Right lobe of liver (tissue), 6 donors: ENCODE data around the gene POMC. TPM values are rescaled to one million over a fixed set of nuclear protein-coding genes. Genes with fewer than 3 reads are reported as not detected.
"Not testable (repeated sequence)": the region's sequence is repeated elsewhere in the genome, so short reads cannot be mapped to it uniquely, and the experiment has no call there.

Source experiments
- ATAC-seq, 4 donors: fragments of 200-7000 bp; cut with Tn5 transposase; one replicate each; pipeline ENCODE4 v1.9.1; 2020; ENCODE audit warnings: mild to moderate bottlenecking in 4 of 4, moderate library complexity in 4 of 4
- DNase-seq, 3 donors: peaks; one replicate each; pipeline ENCODE4 v3.0.0-alpha.2; 2020
- H3K27ac ChIP-seq, 3 donors: fragments of 200-600 bp; one replicate each; pipeline ENCODE4 v1.8.0; 2022
- H3K27me3 ChIP-seq, 2 donors: fragments of 200-600 bp; one replicate each; pipeline ENCODE4 v1.8.0; 2022
- H3K36me3 ChIP-seq, 4 donors: fragments of 200-600 bp; sonication (generic) in 1 of 4; one replicate each; pipeline versions ENCODE4 v1.5.1 to v1.8.0; 2017 to 2022; ENCODE audit warnings: control low read depth in 1 of 4
- H3K4me1 ChIP-seq, 4 donors: fragments of 200-600 bp; sonication (generic) in 1 of 4; one replicate each; pipeline versions ENCODE4 v1.5.1 to v1.8.0; 2017 to 2022; ENCODE audit warnings: control low read depth in 1 of 4
- H3K4me3 ChIP-seq, 3 donors: fragments of 200-600 bp; one replicate each; pipeline ENCODE4 v1.8.0; 2022
- H3K9me3 ChIP-seq, 4 donors: fragments of 200-600 bp; sonication (generic) in 1 of 4; one replicate each; pipeline versions ENCODE4 v1.5.1 to v1.8.0; 2017 to 2022; ENCODE audit warnings: control low read depth in 1 of 4
- POLR2A ChIP-seq: fragments of 450-650 bp; IDR thresholded peaks from one replicate; pipeline ENCODE4 v1.6.1; 2017; ENCODE audit warnings: antibody characterized with exemption, mild to moderate bottlenecking
- WGBS: methylation state at CpG from one replicate; pipeline ENCODE4 v1.1.6; 2018; ENCODE audit warnings: low coverage, low lambda C conversion rate; ENCODE audit not compliant: insufficient coverage; ENCODE audit errors: missing lambda C conversion rate; 5-methylcytosine and 5-hydroxymethylcytosine counted together
- intact Hi-C, 2 donors: fragments of 100-400 bp; cut with DNase I; formaldehyde crosslinking; loops; one replicate each; pipeline versions ENCODE4 v1.11.2 to v1.14.1; 2022
- total RNA-seq, 6 experiments: library from RNA; depleted of rRNA in 2 of 6; stranded (reverse); fragments of >200 nt in 2 of 6; fragmentation: NEBNext Ultra II Directional in 3 of 6; extraction: Animal tissue kit (Norgen Biotek cat#: 25700) in 3 of 6; gene quantifications; one replicate each; pipeline versions ENCODE4 v1.1.0 to v1.2.4, GENCODE V29; 2016 to 2023
- TF ChIP-seq, protein P1 (sequence below), 4 donors: fragments of 200-600 bp in 3 of 4; fragments of 450-650 bp in 1 of 4; IDR thresholded peaks; one replicate each; pipeline versions ENCODE4 v1.5.1 to v1.8.0; 2016 to 2022; ENCODE audit warnings: antibody characterized with exemption in 4 of 4, mild to moderate bottlenecking in 2 of 4
- donor health status: DM: no; HTN: yes; CAD: no.
- donor health status: DM: no; HTN: no; CAD: no.
- donor health status: DM: no; HTN: no; CAD: no.
- donor health status: DM: no; HTN: yes; CAD: no.
- donor health status: DM: no; HTN: yes; CAD: no.

Gene POMC
- total RNA-seq, 6 experiments from 2014 or later, result 0.30 to 1.6 (median 0.57) TPM

DNA sequence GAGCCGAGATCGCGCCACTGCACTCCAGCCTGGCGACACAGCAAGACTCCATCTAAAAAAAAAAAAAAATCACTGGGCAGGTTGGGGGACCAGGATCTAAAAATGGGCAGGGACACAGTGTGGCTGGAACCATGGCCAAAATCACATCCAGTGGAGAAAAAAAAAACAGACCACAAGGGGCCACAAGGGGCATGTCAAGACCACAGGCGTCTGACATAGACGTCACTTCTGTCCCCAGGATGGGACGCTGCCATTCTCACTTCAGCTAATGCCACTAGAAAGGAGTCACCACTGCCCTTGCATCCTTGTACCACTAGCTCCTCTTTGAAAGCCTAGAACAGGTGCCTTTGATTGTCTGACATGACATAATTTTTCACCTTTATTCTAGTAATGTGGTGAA is 2.5 kb upstream of the POMC start:
- H3K9me3 ChIP-seq, result no peaks in the 10 kb centered on the region
- H3K36me3 ChIP-seq, result no peaks in the 10 kb centered on the region
- DNase-seq, result no peak
- ATAC-seq, result no peak
- TF ChIP-seq, protein P1, sequence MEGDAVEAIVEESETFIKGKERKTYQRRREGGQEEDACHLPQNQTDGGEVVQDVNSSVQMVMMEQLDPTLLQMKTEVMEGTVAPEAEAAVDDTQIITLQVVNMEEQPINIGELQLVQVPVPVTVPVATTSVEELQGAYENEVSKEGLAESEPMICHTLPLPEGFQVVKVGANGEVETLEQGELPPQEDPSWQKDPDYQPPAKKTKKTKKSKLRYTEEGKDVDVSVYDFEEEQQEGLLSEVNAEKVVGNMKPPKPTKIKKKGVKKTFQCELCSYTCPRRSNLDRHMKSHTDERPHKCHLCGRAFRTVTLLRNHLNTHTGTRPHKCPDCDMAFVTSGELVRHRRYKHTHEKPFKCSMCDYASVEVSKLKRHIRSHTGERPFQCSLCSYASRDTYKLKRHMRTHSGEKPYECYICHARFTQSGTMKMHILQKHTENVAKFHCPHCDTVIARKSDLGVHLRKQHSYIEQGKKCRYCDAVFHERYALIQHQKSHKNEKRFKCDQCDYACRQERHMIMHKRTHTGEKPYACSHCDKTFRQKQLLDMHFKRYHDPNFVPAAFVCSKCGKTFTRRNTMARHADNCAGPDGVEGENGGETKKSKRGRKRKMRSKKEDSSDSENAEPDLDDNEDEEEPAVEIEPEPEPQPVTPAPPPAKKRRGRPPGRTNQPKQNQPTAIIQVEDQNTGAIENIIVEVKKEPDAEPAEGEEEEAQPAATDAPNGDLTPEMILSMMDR (IDR thresholded peaks at IDR 0.05), result no peak
- TF ChIP-seq POLR2A, result no peak
- peaks cover 0 to 6% of the 10 kb centered on the region in 2 donors for H3K27me3 ChIP-seq
- H3K4me1 ChIP-seq, result peaks cover 0 to 8% (median 0%) of the 10 kb centered on the region in 4 donors
- intact Hi-C loops, result no loop called here
- WGBS, result 45% methylated on average over 2 of the region's 7 CpGs
- no peak overlapping the region for H3K27ac ChIP-seq
- no peak overlapping the region for H3K4me3 ChIP-seq

DNA sequence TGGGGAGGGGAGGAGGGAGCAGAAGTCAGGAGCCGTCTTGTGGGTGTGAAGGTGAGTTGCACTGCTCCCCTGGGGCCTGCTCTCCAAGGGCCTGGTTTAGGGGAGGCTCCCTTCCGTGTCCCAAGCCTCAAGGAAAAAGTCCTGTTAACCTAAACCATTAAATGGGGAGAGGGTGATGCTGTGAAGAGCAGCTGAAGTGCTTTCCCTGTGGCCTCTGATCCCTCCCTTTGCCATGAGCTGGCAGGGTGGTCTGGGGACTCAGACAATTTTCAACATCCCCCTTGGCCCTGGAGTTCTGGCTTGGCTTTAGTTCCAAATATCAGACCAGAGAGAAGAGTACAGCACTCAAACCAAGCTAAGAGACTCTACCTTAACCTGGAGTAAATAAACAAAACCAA is 692 bp upstream of the POMC start:
- Histone ChIP-seq H3K4me1 (peaks cover 0 to 8% (median 0%) of the 10 kb centered on the region in 4 donors), H3K36me3 (no peaks in the 10 kb centered on the region), H3K27me3 (peaks cover 0 to 6% of the 10 kb centered on the region in 2 donors), H3K9me3 (no peaks in the 10 kb centered on the region), H3K27ac (no peak overlapping the region), H3K4me3 (no peak overlapping the region)
- ATAC-seq (peak in 1 of 4 donors; percentile 10), DNase-seq (no peak)
- TF ChIP-seq, protein P1 (IDR thresholded peaks at IDR 0.05), result no peak
- TF ChIP-seq POLR2A, result no peak
- 29% methylated on average over 2 of the region's 2 CpGs for WGBS
- intact Hi-C loops, result no loop called here

DNA sequence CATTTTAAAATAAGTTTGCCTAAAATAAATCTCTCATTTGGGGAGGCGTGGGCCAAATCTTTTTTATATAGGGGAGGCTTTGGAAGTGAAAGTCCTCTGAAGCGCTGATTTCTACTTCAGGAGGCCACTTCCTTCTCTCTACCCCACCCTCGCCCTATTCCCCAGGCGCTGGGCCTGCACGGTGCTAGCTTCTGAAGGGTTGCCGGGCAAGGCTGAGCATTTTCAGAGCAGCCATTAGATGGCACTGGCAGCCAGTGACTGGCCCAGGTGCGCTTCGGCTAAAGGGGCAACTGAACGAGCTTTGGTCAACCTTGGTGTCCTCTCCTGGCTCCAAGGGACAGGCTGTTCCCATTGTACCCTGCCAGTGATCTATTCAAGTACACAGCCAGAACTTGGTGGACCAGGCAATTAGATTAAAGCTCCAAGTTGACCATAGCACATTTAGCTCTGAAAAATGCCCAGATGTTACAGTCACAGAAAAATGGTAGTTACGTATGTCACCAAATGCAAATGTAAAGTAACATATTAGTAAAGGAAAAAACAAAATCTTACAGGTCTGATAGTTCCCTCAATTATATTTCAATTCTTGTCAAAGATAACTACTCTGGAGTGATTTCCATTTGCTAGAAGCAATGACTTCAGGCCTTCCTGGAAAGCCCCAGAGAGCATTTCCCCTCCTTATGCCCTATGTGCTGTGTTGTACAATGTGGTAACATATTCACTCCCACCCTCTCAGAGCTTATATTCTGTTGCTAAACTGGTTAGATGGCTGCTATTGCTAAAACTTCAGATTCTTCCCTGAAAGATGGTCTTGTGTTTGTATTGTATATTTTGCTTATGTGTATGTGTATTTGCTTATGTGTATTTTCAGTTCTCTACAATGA is 2.1 kb downstream of the POMC start:
- ATAC-seq, result peak; percentile 37 to 68 (median 44)
- Histone ChIP-seq H3K4me3 (no peak overlapping the region), H3K27me3 (peaks cover 0 to 6% of the 10 kb centered on the region in 2 donors), H3K9me3 (no peaks in the 10 kb centered on the region), H3K27ac (no peak overlapping the region), H3K4me1 (peaks cover 0 to 8% (median 0%) of the 10 kb centered on the region in 4 donors), H3K36me3 (no peaks in the 10 kb centered on the region)
- DNase-seq, result peak in 1 of 3 donors; percentile 39
- WGBS, result 38% methylated on average over 6 of the region's 10 CpGs
- intact Hi-C loops, result no loop called here
- no peak for TF ChIP-seq POLR2A
- TF ChIP-seq, protein P1 (IDR thresholded peaks at IDR 0.05), result peak in 3 of 4 donors; percentile 6 to 25 (median 22)

DNA sequence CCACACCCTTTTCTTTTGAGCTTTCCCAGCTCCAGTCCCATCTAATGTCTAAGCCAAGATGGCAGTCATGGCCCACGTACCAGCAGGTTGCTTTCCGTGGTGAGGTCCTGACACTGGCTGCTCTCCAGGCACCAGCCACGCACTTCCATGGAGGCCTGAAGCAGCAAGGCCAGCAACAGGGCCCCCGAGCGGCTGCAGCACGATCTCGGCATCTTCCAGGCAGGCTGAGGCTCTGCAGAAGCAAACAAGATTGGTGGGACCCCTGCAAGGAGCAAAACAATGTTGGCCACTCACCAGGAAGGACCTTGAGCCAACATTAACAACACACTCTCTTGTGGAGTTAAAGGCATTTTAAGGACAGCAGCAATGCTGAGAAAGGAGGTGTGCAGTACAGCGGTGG is 3.8 kb downstream of the POMC start:
- DNase-seq (no peak), ATAC-seq (no peak)
- WGBS, result 43% methylated on average over 3 of the region's 8 CpGs
- no peak overlapping the region for H3K4me3 ChIP-seq
- no peak overlapping the region for H3K27ac ChIP-seq
- no peak for TF ChIP-seq POLR2A
- TF ChIP-seq, protein P1 (IDR thresholded peaks at IDR 0.05), result no peak
- H3K9me3 ChIP-seq, result no peaks in the 10 kb centered on the region
- H3K27me3 ChIP-seq, result peaks cover 0 to 6% of the 10 kb centered on the region in 2 donors
- H3K4me1 ChIP-seq, result peaks cover 0 to 8% (median 0%) of the 10 kb centered on the region in 4 donors
- intact Hi-C loops, result no loop called here
- H3K36me3 ChIP-seq, result no peaks in the 10 kb centered on the region

DNA sequence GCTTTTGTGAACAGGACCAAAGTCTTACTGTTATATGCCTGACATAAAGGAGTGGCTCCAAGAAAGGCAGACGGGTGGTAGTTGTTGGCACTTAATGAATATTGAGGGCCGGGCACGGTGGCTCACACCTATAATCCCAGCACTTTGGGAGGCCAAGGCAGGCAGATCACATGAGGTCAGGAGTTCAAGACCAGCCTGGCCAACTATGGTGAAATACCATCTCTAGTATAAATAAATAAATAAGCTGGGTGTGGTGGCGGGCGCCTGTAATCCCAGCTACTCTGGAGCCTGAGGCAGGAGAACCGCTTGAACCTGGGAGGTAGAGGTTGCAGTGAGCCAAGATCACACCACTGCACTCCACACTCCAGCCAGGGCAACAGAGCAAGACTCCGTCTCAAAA is 6.3 kb downstream of the POMC start:
- H3K4me1 ChIP-seq, ATAC-seq, H3K9me3 ChIP-seq, DNase-seq, H3K4me3 ChIP-seq, H3K36me3 ChIP-seq, H3K27me3 ChIP-seq, intact Hi-C loops, H3K27ac ChIP-seq: not testable (repeated sequence)
- 77% methylated on average over 5 of the region's 7 CpGs for WGBS
